C4-2B (cell line): ENCODE data around the gene ATP11A.

Experiments
- CTCF ChIP-seq: fragments of 450-650 bp; conservative IDR thresholded peaks from 2 replicates; pipeline ENCODE4 v1.5.1; 2017; ENCODE audit warnings: mild to moderate bottlenecking
- ZFX ChIP-seq: fragments of 450-650 bp; IDR thresholded peaks from 2 replicates; pipeline ENCODE4 v1.6.1; 2017

GRCh38 chr13:112773601-112774447 is 84.0 kb downstream of the ATP11A start:
- TF ChIP-seq CTCF = no peak
- no peak for TF ChIP-seq ZFX
